VCaP (cell line): ENCODE measurements around the gene PSMB9.
A peak's percentile ranks its signal among the peaks of the same experiment; 100 is the strongest.

Experiments used
- H3K27ac ChIP-seq: fragments of 450-650 bp; 2 replicates; pipeline ENCODE4 v1.5.1; 2017
- CTCF ChIP-seq: fragments of 450-650 bp; conservative IDR thresholded peaks from 2 replicates; pipeline ENCODE4 v1.5.1; 2017; ENCODE audit warnings: mild to moderate bottlenecking, moderate library complexity

Gene PSMB9

DNA sequence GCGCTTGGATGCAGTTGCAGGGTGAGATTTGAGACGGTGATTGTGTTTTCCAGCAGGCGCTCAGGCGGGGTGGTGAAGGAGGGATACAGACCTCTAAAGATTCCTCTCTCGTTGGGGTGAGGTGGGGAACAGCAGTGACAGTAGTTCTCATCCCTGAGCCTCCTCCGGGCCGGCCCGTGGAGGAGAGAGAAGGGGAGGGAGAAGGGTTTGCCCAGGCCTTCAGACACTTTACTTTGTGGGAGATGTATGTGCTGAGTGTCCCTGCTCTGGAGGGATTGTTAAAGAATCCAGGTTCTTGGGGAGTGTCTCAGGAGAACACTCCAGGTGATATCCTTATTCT is 41.0 kb downstream of the PSMB9 start:
- H3K27ac ChIP-seq: peak overlapping the region; percentile 92
- TF ChIP-seq CTCF: no peak

DNA sequence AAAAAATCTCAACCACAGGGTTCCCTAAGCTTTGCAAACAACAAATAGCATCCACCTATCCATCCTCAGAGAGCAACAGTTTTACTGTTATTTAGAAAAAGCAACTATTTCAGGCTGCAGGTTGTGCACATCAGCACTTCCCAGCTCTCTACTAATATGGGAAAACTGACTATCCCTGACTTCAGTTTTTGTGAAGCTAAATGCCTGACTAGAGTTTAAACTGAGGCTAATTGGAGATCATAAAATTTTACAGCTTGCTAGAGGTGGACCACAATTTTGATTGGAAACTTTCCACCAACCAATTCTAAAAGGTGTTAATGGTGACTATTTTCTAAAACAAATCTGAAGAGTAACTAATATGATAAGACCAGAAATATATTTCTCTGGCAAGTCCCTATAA is 50.0 kb downstream of the PSMB9 start:
- peak overlapping the region; percentile 20 for H3K27ac ChIP-seq
- TF ChIP-seq CTCF: no peak

GRCh38 chr6:32905078-32905477 is 51.1 kb downstream of the PSMB9 start:
- no peak for TF ChIP-seq CTCF
- 0 out of 2 replicates have a peak overlapping the region, but pooled peaks have one; percentile 20 for H3K27ac ChIP-seq

DNA sequence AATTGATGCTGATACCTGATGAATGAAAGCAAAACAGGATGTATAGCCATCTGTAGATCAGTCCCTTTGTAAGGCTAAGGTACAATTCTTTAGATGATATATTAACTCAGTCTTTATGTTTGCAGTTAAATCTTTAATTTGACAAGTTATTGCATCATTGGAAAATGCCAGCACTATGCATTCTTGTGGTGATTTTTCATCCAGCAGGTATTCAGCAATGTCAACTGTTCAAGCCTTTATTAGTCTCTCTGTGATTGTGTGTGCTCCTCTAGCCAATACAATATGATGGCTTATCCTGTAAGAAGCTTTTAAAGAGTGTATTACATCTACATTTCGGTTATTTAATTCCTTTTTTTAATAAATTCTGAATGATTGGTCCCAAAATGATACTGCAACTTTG is 52.5 kb downstream of the PSMB9 start:
- H3K27ac ChIP-seq: peak overlapping the region; percentile 10; the same call in 1 of the 2 replicates
- no peak for TF ChIP-seq CTCF

DNA sequence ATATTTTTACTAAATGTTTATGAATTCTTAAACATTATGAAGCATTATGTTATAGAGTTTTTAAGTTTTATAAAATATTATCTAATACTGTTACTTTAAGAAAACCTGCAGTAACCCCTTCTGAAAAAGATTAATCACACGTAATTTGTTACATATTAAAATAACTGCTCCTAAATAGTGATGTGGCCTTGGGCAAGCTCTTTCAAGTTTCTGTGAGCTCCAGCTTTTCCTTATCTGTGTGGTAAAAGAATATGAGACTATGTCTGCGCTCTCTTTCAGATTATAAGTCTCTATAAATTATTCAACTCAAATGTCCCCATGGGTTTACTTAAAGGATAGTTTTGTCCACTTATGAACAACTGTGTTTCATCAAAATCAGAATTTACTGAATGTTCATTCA is 54.9 kb downstream of the PSMB9 start:
- no peak for TF ChIP-seq CTCF
- H3K27ac ChIP-seq: peak overlapping the region; percentile 95
